LoVo (cell line): ENCODE measurements around the gene PPARA.

Source experiments
- DNase-seq: peaks from one replicate; pipeline ENCODE4 v3.0.0-alpha.2; 2016; ENCODE audit warnings: low spot score

The PPARA gene

DNA sequence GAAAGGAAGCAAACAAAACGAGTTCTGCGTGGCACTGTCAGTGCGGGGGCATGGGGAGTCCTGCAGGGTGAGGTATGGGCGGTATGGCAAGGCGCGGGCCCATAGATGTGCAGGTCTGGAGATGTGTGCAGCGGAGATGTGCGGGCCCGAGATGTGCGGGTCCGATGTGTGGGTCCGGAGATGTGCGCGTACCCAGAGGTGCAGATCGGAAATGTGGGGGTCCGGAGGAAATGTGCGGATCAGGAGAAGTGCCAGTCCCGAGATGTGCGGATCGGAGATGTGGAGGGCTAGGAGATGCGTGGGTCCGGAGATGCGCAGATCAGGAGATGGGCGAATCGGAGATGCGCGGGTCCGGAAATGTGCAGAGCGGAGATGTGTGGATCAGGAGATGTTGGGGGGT lies 63.8 kb downstream of the PPARA start:
- no peak for DNase-seq

DNA sequence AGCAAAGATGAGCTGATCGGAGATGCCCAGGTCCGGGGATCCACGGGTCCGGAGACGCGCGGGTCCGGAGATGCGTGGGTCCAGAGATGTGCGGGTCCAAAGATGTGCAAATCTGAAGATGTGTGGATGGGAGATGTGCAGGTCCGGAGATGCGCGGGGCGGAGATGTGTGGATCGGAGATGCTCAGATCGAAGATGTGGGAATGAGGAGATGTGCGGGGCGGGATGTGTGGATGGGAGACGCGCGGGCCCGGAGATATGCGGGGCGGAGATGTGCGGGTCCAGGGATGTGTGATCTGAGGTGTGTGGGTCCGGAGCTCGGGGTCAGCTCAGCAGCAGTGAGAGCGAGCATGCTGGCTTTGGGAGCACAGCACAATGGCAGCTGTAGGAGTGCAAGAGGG lies 64.3 kb downstream of the PPARA start:
- DNase-seq = no peak

DNA sequence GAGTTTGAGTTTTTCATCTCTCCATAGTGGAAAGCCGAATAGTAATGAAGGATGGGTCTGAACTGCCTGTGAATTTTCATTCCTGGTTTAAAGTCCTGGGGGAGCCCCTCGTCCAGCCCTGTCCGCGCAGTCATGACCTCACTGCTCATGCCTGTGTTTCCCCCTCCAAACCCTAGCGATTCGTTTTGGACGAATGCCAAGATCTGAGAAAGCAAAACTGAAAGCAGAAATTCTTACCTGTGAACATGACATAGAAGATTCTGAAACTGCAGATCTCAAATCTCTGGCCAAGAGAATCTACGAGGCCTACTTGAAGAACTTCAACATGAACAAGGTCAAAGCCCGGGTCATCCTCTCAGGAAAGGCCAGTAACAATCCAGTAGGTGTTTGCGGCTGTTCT lies 69.3 kb downstream of the PPARA start:
- DNase-seq = no peak

DNA sequence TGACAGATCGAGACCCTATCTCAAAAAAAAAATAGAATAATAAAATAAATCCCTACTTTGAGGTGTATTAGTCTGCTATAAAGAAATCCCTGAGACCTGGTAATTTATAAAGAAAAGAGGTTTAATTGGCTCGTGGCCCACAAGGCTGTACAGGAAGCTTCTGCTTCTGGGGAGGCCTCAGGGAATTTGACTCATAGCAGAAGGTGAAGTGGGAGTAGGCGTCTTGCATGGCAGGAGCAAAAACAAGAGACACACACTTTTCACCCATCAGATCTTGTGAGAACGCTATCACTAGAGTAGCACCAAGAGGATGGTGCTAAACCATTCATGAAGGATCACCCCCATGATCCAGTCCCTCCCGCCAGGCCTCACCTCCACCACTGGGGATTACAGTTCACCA lies 70.6 kb downstream of the PPARA start:
- no peak for DNase-seq

DNA sequence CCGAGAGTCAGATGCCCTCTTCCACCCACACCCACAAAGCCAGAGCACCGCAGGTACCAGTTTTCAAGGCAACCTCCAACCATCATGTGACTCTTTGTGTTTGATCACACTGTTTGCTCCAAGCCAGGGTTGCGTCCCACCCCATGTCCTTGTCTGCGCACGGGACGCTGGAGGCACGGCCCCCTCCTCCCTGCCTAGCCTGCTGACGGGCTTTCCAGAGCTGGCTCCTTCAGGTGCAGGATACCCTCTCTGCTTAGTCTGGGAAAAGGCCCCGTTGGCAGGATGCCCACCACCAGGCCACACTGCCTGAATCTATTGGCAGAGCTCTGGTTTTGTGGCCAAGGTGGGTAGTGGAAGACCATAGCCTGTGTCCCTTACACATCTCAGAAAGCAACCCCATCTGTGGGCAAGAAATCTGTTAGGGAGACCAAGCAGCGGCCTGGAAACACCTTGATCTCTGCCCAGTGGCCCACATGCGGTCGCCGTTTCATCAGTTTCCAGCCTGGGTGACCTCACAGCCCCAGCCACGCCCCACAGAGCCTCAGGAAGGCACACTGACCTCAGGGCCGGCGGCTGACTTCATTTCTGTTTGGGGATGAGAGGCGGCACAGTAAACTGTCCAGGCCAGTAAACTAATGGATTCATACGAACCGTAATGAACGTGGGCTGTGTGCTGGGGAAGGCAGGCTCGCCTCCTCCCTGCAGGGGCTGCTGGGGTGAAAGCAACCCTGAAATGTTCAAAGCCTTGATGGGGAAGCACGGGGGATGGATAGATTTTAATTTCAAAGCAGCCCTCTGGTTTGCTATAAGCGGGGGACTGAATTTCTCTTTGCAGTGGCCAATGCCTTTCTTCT lies 73.9 kb downstream of the PPARA start:
- DNase-seq = no peak

DNA sequence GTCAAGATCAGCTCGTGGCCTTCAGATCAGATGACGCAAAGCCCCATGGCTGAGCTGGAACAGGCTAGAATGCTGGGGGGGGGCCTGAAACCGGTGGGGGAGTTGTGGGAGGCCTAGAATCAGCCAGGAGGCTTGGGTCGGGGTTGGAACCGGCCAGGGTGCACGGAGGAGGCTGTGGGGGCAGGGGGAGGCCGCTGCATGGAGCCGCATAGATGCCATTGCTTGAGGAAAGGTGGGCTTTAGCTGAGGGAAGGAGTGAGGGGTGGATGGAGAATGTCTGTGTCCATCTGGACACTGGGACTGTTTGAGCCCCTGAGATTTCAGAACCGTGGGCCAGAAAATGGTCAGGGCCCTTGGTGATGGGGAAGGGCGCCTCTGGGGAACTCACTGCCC lies 74.6 kb downstream of the PPARA start:
- no peak for DNase-seq

DNA sequence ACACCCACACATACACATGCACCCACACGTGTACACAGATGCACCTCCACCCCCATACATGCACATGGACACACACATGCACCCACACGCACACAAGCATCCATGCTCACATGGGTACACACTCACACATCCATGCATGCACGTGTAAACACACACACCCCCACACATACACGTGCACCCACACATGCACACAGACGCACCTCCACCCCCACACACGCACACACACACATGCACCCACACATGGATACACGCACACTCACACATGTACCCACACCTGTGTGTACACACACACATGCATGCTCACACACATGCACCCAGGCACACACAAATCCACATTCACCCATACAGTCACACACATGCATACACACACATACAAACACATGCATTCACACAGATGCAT lies 75.3 kb downstream of the PPARA start:
- no peak for DNase-seq

DNA sequence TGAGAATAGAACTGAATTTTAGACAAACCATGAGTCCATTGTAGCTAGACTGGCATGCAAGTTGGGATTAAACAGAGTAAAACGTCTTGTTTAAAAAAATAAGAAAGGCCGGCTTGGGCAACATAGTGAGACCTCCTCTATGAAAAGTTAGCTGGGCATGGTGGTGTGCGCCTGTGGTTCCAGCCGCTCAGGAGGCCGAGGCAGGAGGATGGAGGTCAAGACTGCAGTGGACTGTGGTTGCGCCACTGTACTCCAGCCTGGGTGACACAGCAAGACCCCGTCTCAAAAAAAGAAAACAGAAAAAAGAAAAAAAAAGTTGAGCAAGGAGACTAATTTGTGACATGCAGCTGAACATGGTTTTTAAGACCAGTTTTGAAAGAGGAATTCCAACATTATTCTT lies 76.3 kb downstream of the PPARA start:
- no peak for DNase-seq

DNA sequence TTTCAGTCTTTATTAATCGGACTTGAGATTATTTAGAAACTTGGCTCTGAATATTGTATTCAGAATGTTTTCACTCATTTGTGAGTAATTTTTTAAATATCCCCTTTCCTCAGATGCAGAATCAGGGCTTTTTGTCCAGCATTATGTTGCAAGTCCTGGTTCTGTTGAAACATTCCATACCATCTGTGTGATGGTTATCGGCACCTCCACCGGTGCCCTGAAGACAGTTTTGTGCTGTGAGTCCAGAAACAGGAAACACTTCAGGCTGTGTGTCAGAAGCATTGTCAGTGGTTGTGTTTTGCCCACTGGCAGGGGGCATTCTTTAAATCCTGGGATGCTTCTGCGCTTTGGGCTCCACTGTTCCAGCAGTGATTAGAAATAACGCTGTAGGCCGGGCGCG lies 79.4 kb downstream of the PPARA start:
- no peak for DNase-seq

DNA sequence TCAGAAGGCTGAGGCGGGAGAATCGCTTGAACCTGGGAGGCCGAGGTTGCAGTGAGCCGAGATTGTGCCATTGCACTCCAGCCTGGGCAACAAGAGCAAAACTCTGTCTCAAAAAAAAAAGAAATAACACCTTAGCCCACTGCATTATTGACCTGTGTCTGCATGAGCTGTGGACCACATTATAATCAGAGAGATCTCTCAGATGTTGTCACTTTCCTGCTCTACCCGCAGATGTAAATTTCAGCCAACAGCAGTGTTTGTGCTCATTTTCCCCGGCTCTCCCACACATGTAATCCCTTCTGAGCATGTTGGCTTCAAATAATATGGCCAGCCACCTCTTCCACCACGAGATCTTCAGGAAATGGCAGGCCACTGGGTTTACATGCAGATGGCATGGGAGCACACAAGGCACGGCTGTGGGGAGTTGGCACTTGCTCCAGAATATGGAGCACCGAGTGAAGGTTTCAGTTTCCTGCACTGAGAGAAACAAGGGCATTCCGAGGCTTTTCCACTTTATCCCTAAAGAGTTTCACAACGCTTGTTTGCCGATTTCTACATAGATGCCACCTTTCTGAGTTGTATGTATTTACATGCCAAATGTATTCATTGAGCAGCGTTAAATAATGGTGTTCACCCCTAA lies 80.1 kb downstream of the PPARA start:
- no peak for DNase-seq

DNA sequence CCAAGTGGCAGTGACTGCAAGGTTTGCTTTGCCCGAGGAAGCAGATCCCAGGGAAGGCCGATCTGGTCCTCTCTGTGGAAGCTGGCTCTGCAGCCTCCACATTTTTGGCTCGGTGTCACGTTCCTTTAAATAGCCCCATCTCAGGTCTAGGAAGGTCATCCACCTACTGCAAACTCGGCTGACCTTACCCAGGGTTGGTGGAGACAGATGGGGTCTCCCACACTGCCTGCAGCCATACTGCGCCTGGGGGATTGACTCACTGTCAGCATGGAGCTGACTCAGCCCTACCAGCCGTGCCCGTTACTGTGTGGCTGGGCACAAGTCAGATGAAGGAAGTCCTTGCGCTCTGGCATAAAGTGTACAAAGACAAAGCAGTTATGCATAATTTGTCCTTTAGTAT lies 82.9 kb downstream of the PPARA start:
- DNase-seq = no peak

DNA sequence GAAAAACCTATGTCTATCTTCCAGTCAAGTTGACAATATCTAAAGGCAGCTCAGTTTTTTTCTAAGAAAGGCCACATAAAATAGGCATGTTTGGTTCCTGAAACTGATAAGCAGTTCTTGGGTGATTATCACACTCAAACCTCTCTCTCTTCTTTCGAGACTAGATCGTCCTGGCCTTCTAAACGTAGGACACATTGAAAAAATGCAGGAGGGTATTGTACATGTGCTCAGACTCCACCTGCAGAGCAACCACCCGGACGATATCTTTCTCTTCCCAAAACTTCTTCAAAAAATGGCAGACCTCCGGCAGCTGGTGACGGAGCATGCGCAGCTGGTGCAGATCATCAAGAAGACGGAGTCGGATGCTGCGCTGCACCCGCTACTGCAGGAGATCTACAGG lies 84.6 kb downstream of the PPARA start:
- DNase-seq = no peak

DNA sequence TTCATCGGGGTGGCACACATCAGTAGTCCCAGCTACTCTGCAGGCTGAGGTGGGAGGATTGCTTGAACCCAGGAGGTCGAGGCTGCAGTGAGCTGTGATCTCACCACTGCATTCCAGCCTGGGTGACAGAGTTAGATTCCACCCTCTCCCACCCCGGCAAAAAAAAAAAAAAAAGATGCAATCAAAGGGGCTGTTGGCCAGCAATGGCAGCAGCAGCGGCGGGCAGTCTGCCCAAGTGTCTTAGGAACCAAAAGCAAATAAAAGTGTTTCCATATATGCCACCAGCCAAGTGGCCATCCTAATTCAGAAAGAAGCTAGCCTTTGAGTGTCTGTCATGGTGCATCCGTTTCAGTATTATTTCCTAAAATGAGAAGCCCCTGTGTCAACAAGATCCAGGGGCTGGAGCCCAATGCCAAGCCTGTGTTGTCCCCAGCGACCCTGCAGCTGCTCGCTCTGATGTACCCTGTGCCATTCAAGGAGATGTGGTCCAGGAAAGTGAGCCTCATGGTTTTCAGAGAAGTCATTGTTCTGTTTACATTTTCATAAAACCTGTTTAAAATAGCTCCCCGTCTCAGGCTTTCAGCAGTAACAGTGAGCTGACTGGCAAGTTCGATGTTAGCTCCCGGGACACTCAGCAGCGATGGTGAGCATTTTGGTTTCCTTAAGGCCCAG lies 87.3 kb downstream of the PPARA start:
- no peak for DNase-seq

DNA sequence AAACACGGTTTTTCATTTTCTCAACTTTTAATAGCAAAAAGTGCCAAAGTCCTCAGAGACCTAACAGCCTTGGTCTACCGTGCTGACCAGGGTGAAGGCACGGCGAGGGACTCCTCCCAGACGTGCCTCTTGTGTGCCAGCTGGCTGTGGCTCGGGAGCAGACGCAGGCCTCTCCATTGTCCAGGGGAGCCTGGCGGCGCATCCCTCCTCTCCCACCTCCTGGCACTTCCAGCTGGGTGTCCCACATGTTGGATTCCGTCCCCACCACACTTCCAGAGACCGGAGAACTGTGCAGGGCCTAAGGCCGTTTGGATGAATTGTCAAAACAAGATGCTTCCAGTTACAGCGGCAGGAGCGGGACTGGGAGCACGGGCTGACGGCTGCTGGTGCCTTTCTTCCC lies 88.2 kb downstream of the PPARA start:
- no peak for DNase-seq

DNA sequence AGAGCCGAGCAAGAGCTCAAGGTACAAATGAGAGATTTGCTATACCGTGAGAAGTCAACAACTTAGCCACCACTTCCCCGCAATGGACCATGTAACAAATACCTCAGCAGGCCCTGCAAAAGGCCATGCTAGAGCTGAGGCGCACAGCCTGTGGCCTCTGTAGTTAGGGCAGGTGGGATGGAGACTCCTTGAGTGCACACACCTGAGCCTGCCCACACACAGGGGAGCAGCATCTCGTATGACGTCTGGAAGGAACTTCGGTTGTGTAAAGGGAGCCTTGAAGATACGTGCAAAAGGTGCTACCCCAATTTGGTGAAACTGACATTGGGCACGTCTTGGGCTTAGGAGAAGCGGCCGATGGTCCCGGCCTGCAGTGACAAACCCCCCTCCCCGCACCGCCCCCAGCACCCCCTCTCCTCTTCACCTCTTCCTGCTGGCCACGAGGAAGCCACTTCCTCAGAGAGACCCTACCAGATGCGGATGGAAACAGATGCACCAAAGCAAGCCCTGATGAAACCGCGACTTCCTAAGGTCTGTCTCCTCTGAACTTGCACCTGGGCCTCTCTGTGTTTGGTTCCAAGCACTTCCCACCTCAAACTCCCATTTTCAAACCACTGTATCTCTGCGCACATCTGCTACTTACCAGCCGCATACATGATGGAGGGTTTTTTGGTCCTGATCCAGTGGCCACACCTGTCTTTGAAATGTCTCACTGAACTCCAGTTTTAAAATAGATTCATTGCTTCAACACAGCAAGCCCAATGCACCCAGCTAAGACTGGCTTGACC lies 89.1 kb downstream of the PPARA start:
- no peak for DNase-seq

DNA sequence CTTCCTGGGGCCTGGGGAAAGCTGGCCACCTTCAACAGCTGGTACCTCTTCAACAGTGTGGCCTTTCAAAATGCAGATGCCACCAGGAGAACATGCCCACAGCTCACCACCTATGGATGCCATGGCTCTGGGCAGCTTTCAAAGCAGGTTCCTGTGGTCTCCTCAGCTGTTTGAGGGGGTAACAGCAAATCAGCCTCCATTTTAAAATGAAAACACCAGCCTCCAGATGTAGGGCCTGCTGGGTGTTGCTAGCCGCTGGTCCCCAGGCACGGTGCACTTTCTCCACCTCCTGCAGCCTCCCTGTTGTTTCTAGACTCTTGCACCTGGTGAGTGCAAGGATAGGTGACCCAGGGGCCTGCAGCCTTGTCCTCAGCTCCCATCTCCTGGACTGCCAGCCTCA lies 89.7 kb downstream of the PPARA start:
- DNase-seq = no peak

DNA sequence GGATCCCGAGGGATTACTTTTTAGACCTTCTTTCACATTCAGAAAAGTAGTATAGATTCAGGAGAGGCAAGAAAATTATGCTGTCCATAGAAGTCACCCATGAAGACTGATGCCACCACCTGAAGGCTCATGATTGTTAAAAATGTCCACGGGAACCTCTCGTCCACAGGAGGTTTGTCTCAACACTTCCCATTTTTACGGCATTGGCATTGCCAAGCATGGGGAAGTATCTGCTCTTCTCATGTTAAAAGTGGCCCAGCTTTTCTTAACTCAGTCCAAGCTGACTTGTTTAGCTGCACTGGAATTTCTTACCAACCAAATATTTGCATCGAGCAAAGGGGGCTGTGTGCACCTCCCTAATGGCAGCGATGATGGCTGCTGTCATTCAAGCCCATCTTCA lies 90.2 kb downstream of the PPARA start:
- no peak for DNase-seq

DNA sequence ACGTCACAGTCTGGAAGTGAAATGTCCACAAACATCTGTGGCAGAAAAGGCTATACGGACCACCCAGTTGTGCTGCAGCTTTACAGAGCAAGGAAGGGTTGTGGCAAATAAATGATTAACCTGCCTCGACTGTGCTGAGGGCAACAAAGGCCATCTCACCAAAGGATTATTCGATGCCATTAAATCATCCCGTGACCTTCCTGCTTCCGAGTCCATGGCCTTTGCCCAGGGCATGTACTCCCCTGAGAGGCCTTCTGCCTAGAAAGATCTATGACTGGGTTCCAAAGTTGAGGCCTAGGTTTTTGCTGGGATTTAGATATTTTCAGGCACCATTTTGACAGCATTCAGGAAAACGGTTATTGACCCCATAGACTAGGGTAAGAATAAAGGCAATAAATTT lies 90.6 kb downstream of the PPARA start:
- DNase-seq = no peak

DNA sequence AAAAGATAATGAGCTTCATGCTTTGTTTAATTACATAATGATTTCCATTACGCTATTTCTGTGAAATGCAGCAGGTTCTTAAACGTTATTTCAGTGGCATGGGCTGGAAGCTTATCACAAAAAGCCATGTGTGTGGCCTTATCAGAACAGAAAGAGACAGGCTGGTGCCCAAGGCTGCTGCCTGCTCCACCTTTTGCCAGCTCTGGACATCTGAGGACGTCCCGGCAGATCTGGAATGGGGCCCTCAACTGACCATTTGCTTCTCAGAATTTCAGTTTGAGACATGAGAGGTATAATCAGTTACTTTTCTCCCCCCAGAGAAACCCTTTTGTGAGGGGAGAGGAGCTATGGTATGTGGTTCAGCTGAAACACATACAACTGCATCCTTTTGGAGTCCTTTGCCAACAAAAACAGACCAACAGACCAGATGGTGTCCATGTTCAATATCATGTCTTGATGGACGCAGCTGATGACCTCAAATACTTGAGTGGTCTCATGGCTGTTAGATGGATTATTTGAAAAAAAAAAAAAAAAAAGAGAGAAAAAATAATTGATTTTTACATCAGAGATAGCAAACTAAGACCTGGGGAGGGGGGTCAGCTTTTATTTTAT lies 91.2 kb downstream of the PPARA start:
- DNase-seq = no peak

DNA sequence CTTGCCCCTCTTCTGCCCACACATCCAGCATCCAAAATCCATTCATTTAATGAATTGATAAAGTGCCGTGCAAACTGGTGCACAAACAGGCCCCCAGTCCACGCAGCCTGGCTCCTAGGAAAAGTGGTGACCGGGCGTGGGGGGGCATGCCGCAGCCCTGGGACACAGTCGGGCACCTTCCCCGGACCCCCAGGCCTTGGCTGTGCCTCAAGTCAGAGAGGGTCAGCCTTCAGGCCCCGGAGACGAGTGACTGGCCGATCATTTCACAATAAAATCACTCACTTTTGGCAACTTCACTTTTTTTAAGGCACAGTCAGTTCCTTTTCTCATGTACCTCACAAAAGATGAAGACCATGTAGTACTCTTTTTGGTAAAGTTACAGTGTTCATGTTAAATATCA lies 91.8 kb downstream of the PPARA start:
- no peak for DNase-seq

DNA sequence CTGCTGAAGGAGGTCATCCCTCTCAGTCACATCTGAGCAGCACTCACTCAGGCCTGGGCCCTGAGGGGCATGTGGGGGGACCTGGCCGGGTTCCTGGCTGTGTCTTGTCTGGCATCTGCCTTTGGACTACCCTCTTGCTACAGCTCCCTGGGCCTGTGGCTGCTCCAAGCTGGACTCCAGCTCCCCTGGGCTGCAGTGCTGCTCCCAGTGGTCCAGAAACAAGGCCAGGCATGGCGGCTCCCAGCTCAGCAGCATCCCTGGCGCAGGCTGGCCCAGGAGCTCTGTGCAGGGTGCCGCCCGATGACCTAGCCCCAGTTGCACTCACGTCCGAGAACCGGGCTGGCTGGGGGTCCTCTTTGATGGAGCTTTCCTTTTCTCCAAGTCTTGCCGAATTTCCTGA lies 94.4 kb downstream of the PPARA start:
- no peak for DNase-seq

DNA sequence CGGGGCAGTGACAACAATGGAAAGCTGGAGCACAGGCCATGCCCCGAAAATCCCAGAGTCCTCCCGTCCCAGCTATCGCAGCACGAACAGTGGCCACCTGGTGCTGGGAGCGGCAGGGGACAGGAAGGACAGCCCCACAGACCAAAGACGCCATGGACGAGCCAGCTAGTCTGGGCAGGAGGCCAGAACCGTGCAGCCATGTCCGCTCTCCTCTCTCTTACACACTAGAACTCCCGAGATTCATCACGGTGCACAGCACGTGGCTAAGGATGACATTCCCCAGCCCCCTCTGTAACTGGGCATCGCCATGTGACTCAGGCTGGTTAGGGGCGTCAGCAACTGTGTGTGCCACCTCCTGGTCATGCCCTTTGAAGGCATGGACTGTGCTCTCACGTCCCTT lies 95.2 kb downstream of the PPARA start:
- DNase-seq = no peak
